ENCODE measurements around the gene C7.

GRCh38 chr5:40957048-40957447 is 47.8 kb downstream of the C7 start:
- no peak for TF ChIP-seq REST (IDR thresholded peaks at IDR 0.05; ENCODE audit: low read depth, low read length)
- no peak for TF ChIP-seq E4F1 (IDR thresholded peaks at IDR 0.05; ENCODE audit: borderline replicate concordance, partially characterized antibody)
- no peak for TF ChIP-seq EP300 (IDR thresholded peaks at IDR 0.05; ENCODE audit: borderline replicate concordance in 1 of 2, control insufficient read depth in 1 of 2, low read depth in 2 of 2, low read length in 2 of 2)
- TF ChIP-seq RAD21 (IDR thresholded peaks at IDR 0.05; ENCODE audit: insufficient read depth, low read depth, low read length), result no peak
- TF ChIP-seq SP1 (IDR thresholded peaks at IDR 0.05; ENCODE audit: low read depth, low read length), result no peak
- no peak for TF ChIP-seq NKRF (conservative IDR thresholded peaks at IDR 0.05)
- no peak for TF ChIP-seq CTCF (IDR thresholded peaks at IDR 0.05 in 2 of 3, conservative IDR thresholded peaks at IDR 0.05 in 1 of 3; ENCODE audit: control insufficient read depth in 2 of 3, extremely low read depth in 1 of 3, insufficient read depth in 1 of 3, low read depth in 3 of 3, low read length in 3 of 3)
- TF ChIP-seq NR2F1 (conservative IDR thresholded peaks at IDR 0.05), result no peak
- TF ChIP-seq HDAC2 (IDR thresholded peaks at IDR 0.05), result no peak
